ENCODE results near the gene CCDC50. TPM values are rescaled to one million over a fixed set of nuclear protein-coding genes. Genes with fewer than 3 reads are reported as not detected.

The CCDC50 gene
- total and polyA plus RNA-seq, 7 donors: 20.8 to 128 (median 103) TPM

GRCh38 chr3:191342411-191342810, 13.2 kb downstream of the CCDC50 start:
- H3K4me3 ChIP-seq: no peak overlapping the region

GRCh38 chr3:191343115-191343514, 13.9 kb downstream of the CCDC50 start:
- Histone ChIP-seq H3K27ac (peak overlapping the region in 1 of 4 donors; percentile 52), H3K4me3 (no peak overlapping the region), H3K27me3 (no peaks in the 10 kb centered on the region), H3K4me1 (peaks cover 0 to 96% (median 80%) of the 10 kb centered on the region in 4 donors), H3K36me3 (no peaks in the 10 kb centered on the region), H3K9me3 (no peaks in the 10 kb centered on the region)
- TF ChIP-seq POLR2A (IDR thresholded peaks at IDR 0.05) (no peak), CTCF (IDR thresholded peaks at IDR 0.05) (no peak), EP300 (IDR thresholded peaks at IDR 0.05) (no peak), POLR2AphosphoS5 (IDR thresholded peaks at IDR 0.05) (no peak)
- no peak for DNase-seq
- intact Hi-C loops (cut with DNase I): no loop called here
- WGBS, 2 donors: 63 to 78% methylated on average over 4 of the region's 4 CpGs

More at GRCh38 chr3:191342411-191342810, 13.2 kb downstream of the CCDC50 start:
- Histone ChIP-seq H3K36me3 (no peaks in the 10 kb centered on the region), H3K9me3 (no peaks in the 10 kb centered on the region), H3K27me3 (no peaks in the 10 kb centered on the region), H3K4me1 (peaks cover 0 to 96% (median 78%) of the 10 kb centered on the region in 4 donors), H3K27ac (peak overlapping the region; percentile 4 to 52 (median 22))
- no peak for DNase-seq
- TF ChIP-seq EP300 (IDR thresholded peaks at IDR 0.05): no peak
- no peak for TF ChIP-seq CTCF (IDR thresholded peaks at IDR 0.05)
- no peak for TF ChIP-seq POLR2AphosphoS5 (IDR thresholded peaks at IDR 0.05)
- no peak for TF ChIP-seq POLR2A (IDR thresholded peaks at IDR 0.05)
- intact Hi-C loops (cut with DNase I): no loop called here

GRCh38 chr3:191343913-191344312, 14.7 kb downstream of the CCDC50 start:
- H3K27ac ChIP-seq: no peak overlapping the region
- no peak for TF ChIP-seq POLR2AphosphoS5 (IDR thresholded peaks at IDR 0.05)
- TF ChIP-seq CTCF (IDR thresholded peaks at IDR 0.05): no peak
- TF ChIP-seq EP300 (IDR thresholded peaks at IDR 0.05): no peak
- no peak for TF ChIP-seq POLR2A (IDR thresholded peaks at IDR 0.05)
- no peaks in the 10 kb centered on the region for H3K36me3 ChIP-seq
- intact Hi-C loops (cut with DNase I): no loop called here
- no peak for DNase-seq
- 95% methylated on average over 5 of the region's 5 CpGs for WGBS, 2 donors
- H3K27me3 ChIP-seq: no peaks in the 10 kb centered on the region
- no peak overlapping the region for H3K4me3 ChIP-seq
- H3K4me1 ChIP-seq: peaks cover 0 to 96% (median 72%) of the 10 kb centered on the region in 4 donors
- H3K9me3 ChIP-seq: no peaks in the 10 kb centered on the region

- no peak for DNase-seq
- 81 to 88% methylated on average over 5 of the region's 5 CpGs for WGBS, 2 donors
- Histone ChIP-seq H3K27me3 (no peaks in the 10 kb centered on the region), H3K4me1 (peaks cover under 1 to 95% (median 74%) of the 10 kb centered on the region in 4 donors), H3K4me3 (no peak overlapping the region), H3K27ac (no peak overlapping the region), H3K36me3 (no peaks in the 10 kb centered on the region), H3K9me3 (no peaks in the 10 kb centered on the region)
- no peak for TF ChIP-seq EP300 (IDR thresholded peaks at IDR 0.05)
- TF ChIP-seq CTCF (IDR thresholded peaks at IDR 0.05): no peak
- TF ChIP-seq POLR2A (IDR thresholded peaks at IDR 0.05): no peak
- TF ChIP-seq POLR2AphosphoS5 (IDR thresholded peaks at IDR 0.05): no peak
- intact Hi-C loops (cut with DNase I): no loop called here
Measured at GRCh38 chr3:191345334-191345733, 16.1 kb downstream of the CCDC50 start.

GRCh38 chr3:191347228-191347627, 18.0 kb downstream of the CCDC50 start:
- Histone ChIP-seq H3K9me3 (no peaks in the 10 kb centered on the region), H3K4me3 (no peak overlapping the region), H3K27ac (no peak overlapping the region), H3K4me1 (peaks cover 2 to 95% (median 76%) of the 10 kb centered on the region in 4 donors), H3K27me3 (no peaks in the 10 kb centered on the region), H3K36me3 (no peaks in the 10 kb centered on the region)
- WGBS, 2 donors: 60 to 83% methylated on average over 3 of the region's 3 CpGs
- no peak for TF ChIP-seq POLR2AphosphoS5 (IDR thresholded peaks at IDR 0.05)
- TF ChIP-seq EP300 (IDR thresholded peaks at IDR 0.05): no peak
- no peak for TF ChIP-seq POLR2A (IDR thresholded peaks at IDR 0.05)
- no peak for TF ChIP-seq CTCF (IDR thresholded peaks at IDR 0.05)
- intact Hi-C loops (cut with DNase I): no loop called here
- no peak for DNase-seq
